ENCODE measurements around the gene BRD2.

DNA sequence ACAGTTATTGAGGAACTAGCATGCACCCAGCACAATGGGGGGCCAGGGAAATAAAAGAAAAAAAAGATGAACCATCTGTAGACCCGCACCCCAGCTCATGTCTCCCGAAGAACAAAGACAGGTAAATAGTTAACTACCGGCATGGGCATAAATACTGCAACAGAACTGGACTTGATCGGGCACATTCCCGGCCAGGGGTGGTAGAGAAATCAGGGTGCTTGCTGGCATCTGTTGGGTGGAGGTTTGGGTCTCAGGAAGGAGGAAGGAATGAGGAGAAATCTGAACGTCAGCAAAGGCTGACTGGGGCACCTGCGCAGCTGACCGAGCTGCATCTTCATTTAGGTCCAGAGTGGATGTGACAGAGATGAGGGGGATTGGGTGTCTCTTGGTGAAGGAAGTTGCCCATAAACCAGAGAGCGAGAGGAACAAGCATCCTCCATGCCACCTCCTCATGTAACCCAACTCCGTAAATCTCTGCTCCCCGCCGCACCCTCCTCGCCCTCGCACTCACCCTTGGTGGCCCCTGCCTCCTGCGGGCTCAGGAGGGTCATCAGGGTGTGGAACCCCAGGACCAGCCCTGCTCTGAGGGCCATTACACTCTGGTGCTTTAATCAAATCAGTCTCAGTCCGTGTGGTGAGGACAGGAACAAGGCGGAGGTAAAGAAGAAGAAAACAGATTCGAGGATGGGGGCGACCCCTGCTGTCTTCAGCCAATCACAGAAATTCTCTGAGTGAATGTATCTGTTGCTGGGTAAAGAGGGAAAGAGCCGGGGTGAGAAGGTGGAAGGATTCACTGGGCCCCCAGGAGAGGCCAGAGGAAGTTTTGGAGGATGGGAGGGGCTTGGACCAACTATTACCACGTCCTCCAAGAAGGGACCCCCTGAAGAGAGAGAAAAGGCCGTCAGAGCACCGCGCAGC is 40.8 kb downstream of the BRD2 start, which contains the start of gene HLA-DOA:
- TF ChIP-seq EZH2 (IDR thresholded peaks at IDR 0.05) = no peak
- TF ChIP-seq POLR2AphosphoS5 (IDR thresholded peaks at IDR 0.05; ENCODE audit: borderline replicate concordance, low read depth, low read length) = no peak
- TF ChIP-seq FOXP2 (optimal IDR thresholded peaks at IDR 0.05; ENCODE audit: control extremely low read depth, extremely low read length, insufficient read depth) = no peak

Measured in SK-N-MC (cell line).